GM12865 (cell line): ENCODE results near the gene RASD2.

Experiments
- DNase-seq: peaks from one replicate; pipeline ENCODE4 v3.0.0; 2010; ENCODE audit warnings: low read depth
- H3K4me3 ChIP-seq: 2 replicates; pipeline ENCODE4 v1.5.1; 2011; ENCODE audit warnings: mild to moderate bottlenecking, low read depth, low read length, control low read depth
- CTCF ChIP-seq: IDR thresholded peaks from 2 replicates; pipeline ENCODE4 v1.5.1; 2011; ENCODE audit warnings: low read length, control low read depth, low read depth, inconsistent platforms; ENCODE audit not compliant: insufficient read depth; ENCODE audit errors: missing control alignments

Gene RASD2

GRCh38 chr22:35559354-35560005 is 18.8 kb downstream of the RASD2 start:
- DNase-seq = no peak
- no peak for TF ChIP-seq CTCF
- H3K4me3 ChIP-seq = no peak overlapping the region

GRCh38 chr22:35560366-35560765 is 19.7 kb downstream of the RASD2 start:
- no peak overlapping the region for H3K4me3 ChIP-seq
- no peak for DNase-seq
- TF ChIP-seq CTCF = no peak

GRCh38 chr22:35560824-35561223 is 20.2 kb downstream of the RASD2 start:
- no peak for DNase-seq
- no peak overlapping the region for H3K4me3 ChIP-seq
- TF ChIP-seq CTCF = no peak

DNA sequence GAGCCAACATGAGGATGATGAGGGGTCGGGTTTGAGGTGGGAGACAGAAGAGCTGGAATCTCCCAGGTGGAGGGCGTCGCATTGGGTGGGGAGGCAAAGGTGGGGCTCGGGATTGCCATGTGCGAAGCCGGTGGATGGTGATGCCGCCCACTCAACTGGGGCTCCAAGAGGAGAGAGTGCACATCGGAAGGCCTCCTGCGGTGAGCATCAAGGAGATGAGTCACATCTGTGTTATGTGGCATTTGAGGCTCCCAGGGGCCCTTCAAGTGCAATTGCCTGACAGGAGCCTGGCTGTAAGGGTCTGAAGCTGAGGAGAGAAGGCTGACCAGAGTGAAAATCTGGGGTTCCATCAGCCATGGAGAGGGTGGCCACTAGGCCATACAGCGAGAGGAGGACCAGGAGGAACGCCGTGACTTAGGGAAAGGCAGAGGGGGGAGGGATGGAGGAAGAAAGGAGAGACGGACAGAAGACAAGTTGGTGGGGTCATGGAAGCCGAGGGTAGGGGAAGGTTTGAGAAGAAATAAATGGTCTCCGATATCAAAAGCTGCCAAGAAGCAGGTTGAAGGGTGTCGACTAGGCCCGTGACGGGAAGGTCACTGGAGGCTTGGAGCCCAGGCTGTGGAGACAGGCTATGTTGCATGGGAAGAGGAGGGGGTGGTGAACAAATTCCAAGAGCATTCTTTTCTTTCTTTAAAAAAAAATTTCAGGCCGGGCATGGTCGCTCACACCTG is 21.3 kb downstream of the RASD2 start:
- H3K4me3 ChIP-seq = no peak overlapping the region
- no peak for TF ChIP-seq CTCF
- no peak for DNase-seq

- DNase-seq = no peak
- H3K4me3 ChIP-seq = no peak overlapping the region
- no peak for TF ChIP-seq CTCF
Measured at GRCh38 chr22:35563211-35563610, 22.6 kb downstream of the RASD2 start.

DNA sequence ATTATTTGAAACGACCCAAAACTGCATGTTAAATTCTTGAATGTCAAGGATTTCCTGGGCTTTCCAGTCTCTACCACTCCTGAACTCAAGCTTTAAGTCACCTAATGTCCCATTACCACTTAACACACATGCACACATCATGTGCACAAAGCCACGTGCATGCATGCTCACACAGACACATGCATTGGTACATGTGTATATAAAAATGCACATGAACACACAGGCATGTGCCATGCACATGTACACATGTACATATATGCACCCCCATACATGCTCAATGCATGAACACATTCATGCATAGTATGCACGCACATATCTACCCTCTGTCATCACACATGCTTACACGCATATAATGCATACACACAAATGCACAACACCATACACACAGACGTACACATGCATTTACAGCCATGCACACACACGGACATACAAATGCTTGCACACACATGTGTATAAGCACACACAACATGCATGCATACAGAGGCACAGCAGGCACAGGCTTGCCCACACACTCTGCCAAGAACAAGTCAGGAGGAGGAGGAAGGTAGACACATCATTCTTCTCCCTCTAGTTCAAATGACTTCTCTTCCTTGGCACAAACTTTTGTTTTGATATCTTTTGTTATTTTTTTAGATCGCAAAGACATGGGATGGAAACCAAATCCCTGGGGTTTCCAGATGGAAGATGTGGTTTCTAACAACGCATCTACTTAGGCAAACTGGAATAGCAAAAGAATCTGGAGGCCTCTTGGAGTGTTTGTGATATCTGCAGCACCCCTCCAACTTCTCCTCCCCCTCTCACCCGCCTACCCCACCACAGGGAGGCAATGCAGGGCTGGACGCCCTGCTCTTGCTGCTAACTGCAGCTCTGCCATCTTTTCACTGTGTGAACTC is 24.6 kb downstream of the RASD2 start:
- DNase-seq = no peak
- TF ChIP-seq CTCF = no peak
- no peak overlapping the region for H3K4me3 ChIP-seq
